RWPE1 (cell line): Measurements from ENCODE around the gene TMC4.

Experiments used
- CTCF ChIA-PET: fragments of 350-600 bp; sonication (Branson Sonifier 250); formaldehyde crosslinking; extraction: SDS; loops from one replicate; lab custom pipeline; 2021; lab: Yijun Ruan, JAX
- POLR2A ChIA-PET: fragments of 400-600 bp; formaldehyde crosslinking; extraction: SDS; loops from one replicate; lab custom pipeline; 2020; ENCODE audit warnings: antibody characterized with exemption; ENCODE audit not compliant: low non-redundant PET; lab: Yijun Ruan, JAX
- DNase-seq: peaks from one replicate; pipeline ENCODE4 v3.0.0; 2012; ENCODE audit warnings: low spot score
- H3K27ac ChIP-seq: fragments of 450-650 bp; 2 replicates; pipeline ENCODE4 v1.5.1; 2017
- TF ChIP-seq, protein P1 (sequence below): fragments of 450-650 bp; conservative IDR thresholded peaks from 2 replicates; pipeline ENCODE4 v1.5.1; 2017; ENCODE audit warnings: low read depth, mild to moderate bottlenecking

TMC4 gene

DNA sequence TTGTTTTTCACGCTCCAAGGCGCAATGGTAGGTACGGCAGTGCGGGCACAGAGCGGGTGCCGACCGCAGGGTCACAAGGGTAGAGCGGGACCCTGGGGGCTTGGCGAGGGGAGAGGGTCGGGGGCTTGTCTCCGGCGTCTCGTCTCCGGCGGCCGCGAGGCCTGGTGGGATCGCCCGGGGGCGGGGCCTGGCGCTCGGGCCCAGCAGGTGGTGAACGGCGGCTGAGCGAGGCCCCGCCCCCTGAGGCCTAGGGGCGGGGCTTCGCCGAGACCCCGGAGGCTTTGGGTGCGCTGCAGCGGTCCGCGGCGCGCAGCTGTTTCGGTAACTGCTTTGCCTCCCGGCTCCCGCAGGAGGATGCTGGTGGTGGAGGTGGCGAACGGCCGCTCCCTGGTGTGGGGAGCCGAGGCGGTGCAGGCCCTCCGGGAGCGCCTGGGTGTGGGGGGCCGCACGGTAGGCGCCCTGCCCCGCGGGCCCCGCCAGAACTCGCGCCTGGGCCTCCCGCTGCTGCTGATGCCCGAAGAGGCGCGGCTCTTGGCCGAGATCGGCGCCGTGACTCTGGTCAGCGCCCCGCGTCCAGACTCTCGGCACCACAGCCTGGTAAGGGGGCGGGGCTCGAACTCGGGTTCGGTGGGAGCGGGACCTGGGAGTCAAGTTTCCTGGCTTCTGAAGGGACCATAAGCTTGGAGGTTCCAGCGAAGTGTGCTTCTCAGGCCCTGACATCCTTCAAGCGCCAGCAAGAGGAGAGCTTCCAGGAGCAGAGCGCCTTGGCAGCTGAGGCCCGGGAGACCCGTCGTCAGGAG lies 18.3 kb upstream of the TMC4 start, which contains the start of gene TSEN34:
TSEN34 (plus strand) TSS at position 298 of the 800 bp plus-strand sequence; CDS start at position 355, 57 bp downstream.
- POLR2A ChIA-PET = interaction anchor here (0.5 to 1.7 kb wide), 2 partner anchors 9 to 40 kb away, joined by 4 to 9 read pairs; partner anchors contain the start of gene RPS9
- H3K27ac ChIP-seq = peak within 1 kb of the TSS; percentile 95
- CTCF ChIA-PET = interaction anchor here (0.6 kb wide), 1 partner anchor 22 kb away, joined by 5 read pairs; no protein-coding TSS in a partner anchor
- DNase-seq = peak; percentile 72
- TF ChIP-seq, protein P1, sequence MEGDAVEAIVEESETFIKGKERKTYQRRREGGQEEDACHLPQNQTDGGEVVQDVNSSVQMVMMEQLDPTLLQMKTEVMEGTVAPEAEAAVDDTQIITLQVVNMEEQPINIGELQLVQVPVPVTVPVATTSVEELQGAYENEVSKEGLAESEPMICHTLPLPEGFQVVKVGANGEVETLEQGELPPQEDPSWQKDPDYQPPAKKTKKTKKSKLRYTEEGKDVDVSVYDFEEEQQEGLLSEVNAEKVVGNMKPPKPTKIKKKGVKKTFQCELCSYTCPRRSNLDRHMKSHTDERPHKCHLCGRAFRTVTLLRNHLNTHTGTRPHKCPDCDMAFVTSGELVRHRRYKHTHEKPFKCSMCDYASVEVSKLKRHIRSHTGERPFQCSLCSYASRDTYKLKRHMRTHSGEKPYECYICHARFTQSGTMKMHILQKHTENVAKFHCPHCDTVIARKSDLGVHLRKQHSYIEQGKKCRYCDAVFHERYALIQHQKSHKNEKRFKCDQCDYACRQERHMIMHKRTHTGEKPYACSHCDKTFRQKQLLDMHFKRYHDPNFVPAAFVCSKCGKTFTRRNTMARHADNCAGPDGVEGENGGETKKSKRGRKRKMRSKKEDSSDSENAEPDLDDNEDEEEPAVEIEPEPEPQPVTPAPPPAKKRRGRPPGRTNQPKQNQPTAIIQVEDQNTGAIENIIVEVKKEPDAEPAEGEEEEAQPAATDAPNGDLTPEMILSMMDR = no peak

DNA sequence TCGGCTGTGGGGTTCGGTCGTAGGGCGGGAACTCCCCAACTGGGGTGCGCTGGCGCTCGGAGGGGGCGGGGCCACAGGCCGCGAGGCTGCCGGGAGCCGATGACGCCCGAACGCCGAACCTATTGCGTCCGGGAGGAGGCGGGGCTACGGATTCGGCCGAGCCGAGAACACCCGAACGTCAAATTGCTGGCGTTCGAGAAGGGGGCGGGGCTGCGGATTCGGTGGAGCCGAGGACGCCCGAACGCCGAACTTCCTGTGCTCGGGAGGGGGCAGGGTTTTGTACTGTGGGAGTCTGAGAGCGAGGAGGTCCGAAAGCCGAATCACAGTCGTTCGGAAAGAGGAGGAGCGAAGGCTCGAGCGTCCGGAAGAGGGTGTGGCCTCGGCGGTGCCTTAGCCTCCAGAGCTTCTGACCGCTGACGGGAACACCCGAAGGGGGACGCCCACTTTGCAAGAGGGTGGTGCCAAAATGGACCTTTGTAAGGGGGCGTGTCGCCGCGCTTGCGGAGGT lies 17.6 kb upstream of the TMC4 start:
- TF ChIP-seq, protein P1 = no peak
- POLR2A ChIA-PET = interaction anchor here (1.6 to 1.7 kb wide), 2 partner anchors 8 to 10 kb away, joined by 4 to 9 read pairs; partner anchors contain the start of gene RPS9
- CTCF ChIA-PET = interaction anchor here (0.6 kb wide), 1 partner anchor 21 kb away, joined by 5 read pairs; no protein-coding TSS in a partner anchor
- peak overlapping the region; percentile 95 for H3K27ac ChIP-seq
- peak; percentile 89 for DNase-seq

GRCh38 chr19:54189735-54190502 lies 17.0 kb upstream of the TMC4 start:
- peak; percentile 97 for DNase-seq
- H3K27ac ChIP-seq = peak overlapping the region; percentile 95
- ChIA-PET POLR2A (interaction anchor here (0.7 to 1.7 kb wide), 4 partner anchors 9 to 259 kb away, joined by 3 to 9 read pairs (median 4); partner anchors contain the start of genes LENG8 and RPS9), CTCF (interaction anchor here (0.7 to 1.6 kb wide), 2 partner anchors 11 to 947 kb away, joined by 3 to 5 read pairs; no protein-coding TSS in a partner anchor)
- TF ChIP-seq, protein P1 = no peak

- peak within 1 kb of the TSS; percentile 95 for H3K27ac ChIP-seq
- TF ChIP-seq, protein P1 = peak; percentile 56; the same call in 1 of the 2 replicates
- ChIA-PET CTCF (interaction anchor here (0.7 to 1.6 kb wide), 3 partner anchors 10 to 947 kb away, joined by 3 to 6 read pairs (median 5); partner anchors contain the start of gene TMC4), POLR2A (interaction anchor here (0.7 to 1.7 kb wide), 4 partner anchors 10 to 259 kb away, joined by 3 to 9 read pairs (median 4); partner anchors contain the start of genes LENG8 and RPS9)
- DNase-seq = no peak
Measured at GRCh38 chr19:54189145-54189734, 16.3 kb upstream of the TMC4 start, which contains the start of gene MBOAT7. TSS of gene MBOAT7 (minus strand) at chr19:54189580. CDS start at chr19:54188508, 1,072 bp downstream.

DNA sequence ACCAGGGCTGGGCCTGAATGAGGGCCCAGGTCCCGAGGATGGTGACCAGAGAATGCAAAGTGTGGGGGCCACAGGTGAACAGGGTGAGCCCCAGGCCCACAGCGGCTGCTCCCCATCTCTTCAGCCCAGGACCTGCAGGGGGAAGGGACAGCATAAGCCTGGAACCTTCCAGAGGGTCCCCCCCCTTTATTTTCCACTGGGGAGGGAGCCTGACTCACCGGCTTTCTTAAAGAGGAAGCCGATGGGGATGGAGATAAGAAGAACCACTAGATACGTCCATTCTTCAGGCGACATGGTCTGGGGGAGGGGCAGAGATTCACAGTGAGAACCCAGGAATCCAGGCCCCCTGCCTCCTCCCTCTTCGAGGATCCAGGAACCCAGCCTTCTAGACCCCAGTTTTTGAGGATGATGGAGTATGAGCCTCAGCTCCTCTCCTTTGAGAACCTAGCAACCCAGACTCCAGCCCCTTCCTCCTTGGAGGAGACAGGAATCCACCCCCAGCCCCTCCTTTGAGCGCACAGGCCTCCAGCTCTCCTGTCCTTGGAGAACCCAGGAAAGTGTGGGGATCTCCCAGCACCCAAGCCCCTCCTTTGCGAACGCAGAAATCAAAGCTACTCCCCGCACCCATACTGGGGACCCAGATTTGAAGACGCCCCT lies 15.4 kb upstream of the TMC4 start:
- peak overlapping the region; percentile 95 for H3K27ac ChIP-seq
- DNase-seq = no peak
- POLR2A ChIA-PET = interaction anchor here (1.6 kb wide), 1 partner anchor 260 kb away, joined by 5 read pairs; the partner anchor contains the start of gene LENG8
- TF ChIP-seq, protein P1 = no peak
- CTCF ChIA-PET = interaction anchor here (0.6 to 1.6 kb wide), 4 partner anchors 9 to 81 kb away, joined by 3 to 6 read pairs (median 4); partner anchors contain the start of gene TMC4
